OCI-LY1 (cell line): ENCODE measurements around the gene SFMBT2.

ENCODE experiments used
- CTCF ChIP-seq: fragments of 200-600 bp; sonication (generic), shearing (Covaris generic); IDR thresholded peaks from 2 replicates; pipeline ENCODE4 v1.5.1; 2017; ENCODE audit warnings: mild to moderate bottlenecking, antibody characterized with exemption, low read length, moderate library complexity, mixed read lengths
- EZH2 ChIP-seq: fragments of 200-600 bp; sonication (generic), shearing (Covaris generic); IDR thresholded peaks from 2 replicates; pipeline ENCODE4 v1.8.0; 2017; ENCODE audit warnings: borderline replicate concordance, mixed run types, mild to moderate bottlenecking, antibody characterized with exemption, low read length, moderate library complexity, mixed read lengths

DNA sequence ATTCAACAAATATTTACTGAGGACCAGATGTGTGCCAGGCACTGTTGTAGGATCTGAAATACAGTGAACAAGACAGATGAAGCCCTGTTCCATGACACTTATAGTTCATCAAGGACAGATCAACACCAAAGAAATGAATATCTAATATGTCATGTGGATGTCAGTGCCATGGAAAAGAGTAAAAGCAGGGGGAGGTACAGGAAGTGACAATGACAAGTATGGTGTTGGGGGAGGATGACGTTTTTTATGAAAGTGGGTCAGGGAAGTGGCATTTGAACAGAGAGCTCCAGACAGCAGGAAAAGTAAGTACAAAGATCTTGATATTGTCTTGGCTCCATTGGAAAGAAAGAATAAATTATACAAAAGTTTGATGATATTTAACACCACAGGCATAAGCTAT, 7.0 kb upstream of the SFMBT2 start:
- TF ChIP-seq CTCF = no peak
- no peak for TF ChIP-seq EZH2
